SIG-M5 treated with dmso at 0.1 percent for 504 hours (cell line): ENCODE measurements around the gene DST.

ENCODE experiments used
- DNase-seq: peaks from one replicate; lab custom pipeline; 2025; ENCODE audit not compliant: unreplicated experiment; lab: John Stamatoyannopoulos, UW

DST gene

GRCh38 chr6:56624728-56625069, 18.0 kb downstream of the DST start:
- no peak for DNase-seq

- no peak for DNase-seq
Measured at GRCh38 chr6:56624046-56624727, 18.5 kb downstream of the DST start.

DNA sequence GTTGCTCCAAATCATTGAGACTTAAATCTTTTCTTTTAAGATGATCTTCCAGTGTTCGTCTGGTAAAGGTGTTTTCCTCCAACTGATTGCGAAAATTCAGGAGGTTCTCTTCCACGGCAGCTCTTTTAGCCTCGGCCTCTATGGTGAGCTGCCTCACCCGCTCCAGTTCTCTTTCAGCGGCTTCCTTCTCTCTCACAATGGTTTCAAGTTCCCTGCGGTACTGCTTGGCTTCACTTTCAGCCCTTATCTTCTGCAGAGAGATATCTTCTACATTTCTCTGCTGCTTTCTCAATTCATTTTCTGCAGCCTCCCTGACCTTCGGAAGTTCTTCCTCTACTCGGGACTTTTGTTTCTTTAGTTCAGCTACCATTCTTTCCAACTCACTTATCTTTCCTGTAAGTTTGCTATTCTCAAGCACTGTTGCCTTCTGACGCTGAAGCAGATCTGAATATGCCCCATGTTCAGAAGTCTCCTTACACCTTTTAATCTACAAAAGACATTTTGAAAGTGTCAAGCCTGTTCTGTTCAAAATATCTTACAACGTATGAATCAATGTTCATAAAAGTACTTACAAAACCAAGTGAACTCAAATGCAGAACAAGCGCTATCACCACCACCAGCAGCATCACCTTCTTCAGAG, 22.3 kb downstream of the DST start:
- DNase-seq: no peak

DNA sequence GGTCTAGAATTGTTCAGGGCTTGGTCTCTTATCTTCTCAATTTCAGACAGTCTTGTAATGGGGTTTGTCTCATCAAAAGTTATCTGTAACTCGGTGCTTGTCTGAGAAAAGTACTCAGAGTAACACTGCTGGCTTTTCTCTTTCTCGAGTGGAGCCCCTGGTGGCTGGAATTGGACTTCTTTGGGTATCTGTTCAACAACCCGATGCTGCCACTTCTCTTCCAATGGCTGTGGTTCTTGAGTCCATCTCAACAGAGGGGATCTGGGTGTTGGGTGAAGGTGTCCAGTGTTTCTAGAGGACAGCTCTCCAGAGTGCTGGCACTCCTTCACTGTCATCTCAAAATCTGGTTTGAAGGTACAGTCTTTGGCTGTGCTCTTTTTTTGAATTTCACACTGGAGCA, 24.6 kb downstream of the DST start:
- no peak for DNase-seq

DNA sequence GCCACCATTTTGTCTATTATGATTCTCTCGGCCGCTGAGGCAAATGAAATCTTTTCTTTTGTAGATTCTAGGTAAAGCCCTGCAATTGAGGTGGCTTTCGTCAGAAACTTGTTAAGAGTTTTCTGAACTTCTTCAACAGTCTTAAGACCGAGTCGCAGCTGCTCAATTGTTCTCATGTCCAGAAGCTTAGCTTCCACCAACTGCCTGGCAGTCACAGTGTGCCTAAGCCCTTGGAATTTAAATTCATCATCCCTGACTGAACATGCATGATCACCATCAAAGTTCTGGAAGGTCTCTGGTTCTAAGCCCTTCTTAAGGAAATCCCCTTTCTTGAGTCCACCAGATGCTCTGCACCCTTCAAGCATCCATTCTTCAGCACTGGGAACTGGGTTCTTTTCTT, 25.7 kb downstream of the DST start:
- no peak for DNase-seq

GRCh38 chr6:56613247-56613851, 29.3 kb downstream of the DST start:
- no peak for DNase-seq

DNA sequence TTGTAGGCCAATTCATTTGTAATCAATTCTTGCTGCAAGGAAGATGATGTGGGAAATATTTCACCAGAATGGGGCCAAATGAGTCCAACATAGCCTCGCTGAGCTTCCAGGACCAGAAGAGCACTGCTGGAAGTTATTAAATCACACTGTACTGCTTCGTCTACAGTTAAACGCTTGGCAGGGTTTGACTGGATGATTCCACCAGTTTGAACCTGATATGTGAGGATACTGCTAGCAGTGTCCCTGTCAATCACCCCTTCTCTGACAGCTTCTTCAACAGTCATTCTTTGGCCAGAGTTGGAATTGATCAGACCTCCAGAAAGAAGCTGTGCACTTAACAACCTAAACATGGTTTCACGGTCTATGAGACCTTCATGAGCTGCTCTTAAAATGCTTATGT, 34.4 kb downstream of the DST start:
- no peak for DNase-seq

DNA sequence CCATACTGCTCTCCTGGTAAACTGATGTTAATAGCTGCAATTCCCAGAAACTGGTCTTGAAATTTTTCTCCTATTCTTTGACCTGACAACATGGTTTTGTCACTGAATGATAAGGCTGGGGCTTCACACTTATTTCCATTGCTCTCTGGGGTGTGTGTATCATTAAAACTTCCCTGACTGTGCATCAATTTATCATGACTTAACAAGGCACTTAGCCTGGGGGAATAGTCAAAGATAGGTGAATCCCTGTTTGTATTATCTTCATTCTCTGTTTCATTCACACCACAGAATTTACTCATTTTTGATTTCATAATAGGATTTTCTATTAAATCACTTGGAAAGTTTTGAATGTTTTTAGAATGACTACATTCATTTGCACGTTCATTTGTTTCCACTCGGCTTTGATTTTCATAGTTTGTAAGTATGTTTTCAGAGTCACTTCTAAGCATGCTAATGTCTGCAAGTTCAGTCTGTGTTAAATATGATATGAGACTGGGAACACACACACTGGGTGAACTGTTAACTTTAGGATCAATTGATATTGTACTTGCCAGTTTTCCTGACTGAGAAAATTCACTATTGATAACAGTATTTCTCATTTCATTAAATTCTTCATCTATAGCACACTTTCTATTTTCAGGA, 35.5 kb downstream of the DST start:
- DNase-seq: no peak

DNA sequence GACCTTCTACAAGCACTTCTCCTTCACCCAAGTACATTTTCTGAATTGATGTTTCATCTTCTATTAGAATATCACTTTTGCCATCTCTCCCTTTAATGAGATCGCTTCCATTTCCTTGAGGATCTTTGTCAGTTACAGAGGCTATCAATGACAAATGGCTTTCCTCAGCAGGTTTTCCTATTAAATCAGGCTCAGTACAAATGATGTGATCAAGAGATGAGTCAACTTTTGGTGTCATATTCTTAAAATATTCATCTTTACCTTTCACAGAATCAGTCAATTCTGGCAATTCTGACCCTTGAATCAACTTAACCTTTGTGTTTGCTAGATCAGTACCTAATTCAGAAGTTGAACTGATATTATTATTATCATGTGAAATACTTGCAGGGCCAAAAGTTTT, 37.3 kb downstream of the DST start:
- DNase-seq: no peak

- DNase-seq: no peak
Measured at GRCh38 chr6:56604186-56604585, 38.5 kb downstream of the DST start.

DNA sequence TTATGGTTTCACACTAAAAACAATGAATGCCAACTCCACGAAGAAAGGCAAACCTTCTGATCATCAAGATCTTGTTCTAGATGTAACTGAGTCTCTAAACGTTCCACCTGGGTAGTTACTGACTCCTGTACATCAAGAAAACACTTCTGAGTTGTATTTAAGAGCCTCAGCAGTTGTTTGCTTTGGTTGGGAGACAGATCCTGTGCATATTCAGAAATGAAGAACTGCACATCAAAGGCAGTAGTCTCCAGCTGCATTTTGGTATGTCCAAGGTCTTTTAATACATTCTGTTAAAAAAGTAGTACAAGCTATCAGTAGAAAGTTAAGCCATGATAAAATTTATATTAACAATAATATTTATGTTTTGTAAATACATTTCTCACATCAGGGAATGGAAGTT, 41.3 kb downstream of the DST start:
- DNase-seq: no peak

DNA sequence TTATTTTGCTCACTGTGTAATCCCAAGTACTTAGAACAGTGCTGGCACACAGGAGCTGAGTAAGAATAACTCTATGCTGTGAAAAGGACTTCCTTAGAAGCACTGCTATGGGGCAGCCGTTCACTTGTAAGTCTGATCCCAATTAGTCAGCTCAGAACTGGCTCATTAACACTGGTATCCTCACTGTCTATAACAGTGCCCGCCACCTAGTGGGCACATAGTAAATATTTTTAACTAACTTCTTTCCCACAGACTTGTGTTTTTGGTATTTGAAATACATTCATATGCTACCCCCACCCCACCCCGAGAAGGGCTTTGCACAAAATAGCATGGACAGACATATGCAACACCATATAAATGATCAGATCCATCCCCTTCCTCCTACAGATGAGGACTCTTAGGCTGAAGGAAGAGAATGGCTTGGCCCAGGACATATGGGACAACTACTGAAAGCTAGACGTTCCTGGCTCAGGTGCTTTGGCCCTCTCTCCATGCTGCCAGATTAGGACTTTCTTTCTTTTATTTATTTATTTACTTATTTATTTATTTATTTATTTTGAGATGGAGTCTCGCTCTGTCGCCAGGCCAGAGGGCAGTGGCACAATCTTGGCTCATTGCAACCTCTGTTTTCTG, 47.1 kb downstream of the DST start:
- DNase-seq: peak; percentile 60

DNA sequence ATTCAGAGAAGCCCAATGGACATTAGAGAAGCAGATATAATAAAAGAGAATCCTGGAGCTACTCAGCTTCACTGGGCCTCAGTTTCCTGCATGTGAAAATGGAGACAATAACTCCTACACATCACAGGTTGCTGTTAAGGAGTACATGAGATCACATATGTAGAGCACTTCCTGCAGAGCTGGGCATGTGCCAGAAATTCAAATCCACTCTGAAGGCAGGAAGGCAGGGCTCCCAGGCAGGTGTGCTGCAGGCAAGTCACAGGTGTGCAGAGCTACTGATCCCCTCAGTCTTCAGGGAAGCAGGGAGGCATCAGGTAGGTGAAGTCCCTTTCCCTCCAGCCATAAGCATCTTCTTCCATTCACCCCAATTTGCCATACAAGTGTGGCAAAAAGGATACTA, 48.0 kb downstream of the DST start:
- no peak for DNase-seq

DNA sequence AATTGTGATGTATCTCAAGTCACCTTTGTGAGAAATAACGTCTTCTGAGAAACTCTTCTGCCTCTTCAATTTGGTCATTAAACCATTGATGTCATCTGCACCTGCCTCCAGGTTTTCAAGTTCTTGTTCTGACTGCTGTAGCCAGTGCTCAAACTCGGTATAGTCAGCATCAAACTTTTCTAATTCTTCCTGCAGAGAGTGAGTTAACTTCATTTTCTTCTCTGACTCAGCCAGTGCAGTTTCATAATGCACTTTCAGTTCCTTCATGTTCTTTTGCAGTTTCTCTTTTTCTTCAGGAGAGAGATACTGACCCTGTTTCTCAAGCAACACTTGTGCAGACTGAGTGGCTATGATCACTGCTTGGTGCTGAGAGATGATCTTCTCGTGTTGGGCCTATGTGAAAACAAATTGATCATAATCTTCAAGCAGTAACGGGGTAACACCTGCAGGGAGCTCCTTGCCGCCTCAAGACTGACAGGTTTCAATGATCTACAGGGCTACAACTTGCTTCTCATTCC, 48.8 kb downstream of the DST start:
- peak; percentile 88 for DNase-seq

- no peak for DNase-seq
Measured at GRCh38 chr6:56582236-56582635, 60.5 kb downstream of the DST start.

DNA sequence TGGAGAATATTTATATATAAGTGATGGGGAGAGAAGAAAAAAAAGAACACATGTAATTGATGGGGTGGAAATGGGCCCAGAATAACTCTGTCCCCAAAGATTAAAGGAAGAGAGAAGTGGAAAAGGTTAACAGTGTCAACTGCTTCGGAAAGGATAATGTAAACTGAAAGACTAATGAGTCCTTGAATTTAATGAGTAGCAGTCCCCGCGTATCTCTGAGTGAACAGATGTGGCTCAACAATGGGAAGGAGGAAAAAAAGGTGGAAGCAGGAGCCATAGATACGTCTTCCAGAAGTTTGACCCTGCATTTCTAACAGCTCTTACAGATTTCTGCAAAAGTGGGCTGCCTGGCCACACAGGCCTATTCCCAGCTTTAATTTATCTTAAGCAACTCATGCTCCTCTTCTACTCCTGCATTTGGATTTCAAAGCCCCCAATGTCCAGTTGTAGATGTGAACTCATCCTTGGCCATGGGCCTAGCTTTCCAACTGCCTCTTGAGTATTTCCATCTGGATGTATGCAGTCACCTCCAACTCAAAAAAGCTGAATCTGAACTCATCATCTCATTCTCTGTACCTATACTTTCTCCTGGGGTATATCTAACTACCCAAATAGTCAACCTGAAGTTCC, 61.3 kb downstream of the DST start:
- no peak for DNase-seq

DNA sequence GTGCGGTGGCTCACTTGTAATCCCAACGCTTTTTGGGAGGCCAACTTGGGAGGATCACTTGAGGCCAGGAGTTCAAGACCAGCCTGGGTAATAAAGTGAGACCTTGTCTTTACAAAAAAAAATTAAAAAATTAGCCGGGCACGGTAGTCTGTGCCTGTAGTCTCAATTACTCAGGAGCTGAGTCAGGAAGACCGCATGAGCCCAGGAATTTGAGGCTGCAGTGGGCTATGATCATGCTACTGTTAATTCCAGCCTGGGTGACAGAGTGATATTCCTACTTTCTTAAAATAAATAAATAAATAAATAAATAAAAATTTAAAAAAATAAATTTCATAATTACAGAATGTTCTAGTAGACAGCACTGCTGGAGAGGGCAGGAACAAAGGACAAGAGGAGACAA, 62.4 kb downstream of the DST start:
- DNase-seq: no peak

DNA sequence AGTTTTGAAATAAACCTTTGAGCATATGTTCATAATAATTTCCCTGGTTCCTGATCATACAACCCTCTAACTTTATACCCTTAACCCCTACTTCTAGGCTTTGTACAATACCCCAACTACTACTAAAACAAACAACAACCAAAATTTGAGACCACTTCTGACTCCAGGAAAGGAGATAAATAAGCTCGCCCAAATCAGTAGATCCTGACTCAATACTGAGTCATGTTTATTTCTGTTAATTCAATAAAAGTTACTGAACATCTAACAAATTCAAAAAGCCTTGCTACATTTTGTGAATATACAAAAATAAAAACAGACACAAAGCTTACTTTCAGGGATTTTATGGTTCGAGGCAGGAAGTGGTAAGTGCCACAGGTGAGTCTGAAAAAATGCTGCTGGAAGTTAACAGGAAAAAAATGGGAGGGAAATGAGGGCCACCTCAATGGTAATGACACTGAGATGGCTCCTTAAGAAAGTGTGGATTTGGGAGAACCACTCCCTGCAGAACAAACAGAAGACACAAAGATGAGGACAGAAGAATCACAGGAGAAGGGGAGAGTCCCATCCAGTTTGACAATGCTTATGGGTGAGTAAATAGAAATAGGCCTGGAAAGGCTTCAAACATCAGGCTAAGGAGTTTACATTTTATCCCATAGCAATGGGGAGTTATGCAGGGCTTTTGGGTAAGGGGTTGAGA, 63.4 kb downstream of the DST start:
- DNase-seq: no peak

DNA sequence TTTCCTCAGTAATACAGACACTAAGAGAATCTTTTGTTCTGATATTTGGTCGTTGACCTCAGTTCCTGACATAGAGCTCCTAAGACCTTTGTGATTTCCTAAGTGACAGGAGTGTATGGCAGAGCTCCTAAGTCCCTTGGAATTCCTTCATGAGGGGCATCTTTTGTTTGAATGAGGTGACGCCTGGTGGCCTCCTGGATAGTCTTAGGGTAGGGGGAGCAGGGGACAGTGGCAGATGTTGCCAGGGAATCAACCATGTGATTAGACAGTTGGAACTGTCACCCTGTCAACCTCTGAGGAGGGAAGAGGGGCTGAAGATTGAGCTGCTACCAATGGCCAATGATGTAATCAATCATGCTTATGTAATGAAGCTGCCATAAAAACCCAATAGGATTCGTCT, 67.0 kb downstream of the DST start:
- no peak for DNase-seq

DNA sequence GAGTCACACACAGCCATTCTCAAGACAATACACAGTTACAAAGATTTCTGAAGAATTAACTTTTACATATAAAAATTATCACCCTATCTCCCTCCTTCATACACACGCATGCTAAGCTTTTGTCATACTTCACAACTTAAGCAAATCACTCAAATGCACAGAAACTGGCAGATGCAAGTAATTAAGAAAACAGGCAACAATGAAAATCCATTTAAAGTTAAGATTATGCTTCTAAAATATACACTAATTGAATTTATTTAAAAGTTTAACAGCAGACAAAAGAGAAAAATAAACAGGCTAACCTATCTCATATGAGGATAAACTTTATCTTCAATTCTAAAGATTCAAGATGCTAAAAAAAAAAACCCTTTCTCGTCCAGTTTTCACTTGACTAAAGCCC, 68.4 kb downstream of the DST start:
- no peak for DNase-seq

GRCh38 chr6:56573624-56574023, 69.1 kb downstream of the DST start:
- DNase-seq: no peak
